Caco-2 (cell line): ENCODE data around the gene CNTNAP5. TPM values are rescaled to one million over a fixed set of nuclear protein-coding genes. Genes with fewer than 3 reads are reported as not detected.

Source experiments
- BruUV-seq: library from RNA; stranded (reverse); fragments of 400-500 nt; replicated peaks from 2 replicates; lab custom pipeline; 2021; lab: Mats Ljungman, UMichigan
- CTCF ChIA-PET: fragments of 300-600 bp; sonication (Branson Sonifier 250); formaldehyde crosslinking; loops from one replicate; lab custom pipeline; 2022; ENCODE audit warnings: antibody characterized with exemption; lab: Charles Lee
- POLR2A ChIA-PET: fragments of 300-600 bp; sonication (Branson Sonifier 250); formaldehyde crosslinking; loops from one replicate; lab custom pipeline; 2022; ENCODE audit warnings: antibody characterized with exemption; lab: Charles Lee
- DNase-seq, 2 experiments: peaks; one replicate each; pipeline versions ENCODE4 v3.0.0 to v3.0.0-alpha.2; 2020 to 2022
- H3K27me3 ChIP-seq: replicated peaks from 2 replicates; pipeline ENCODE4 v1.6.0; 2011; ENCODE audit warnings: low read length; ENCODE audit not compliant: control insufficient read depth, insufficient read depth
- H3K36me3 ChIP-seq: 2 replicates; pipeline ENCODE4 v1.5.1; 2011; ENCODE audit warnings: low read length; ENCODE audit not compliant: control insufficient read depth, insufficient read depth
- H3K4me1 ChIP-seq: fragments of 250-450 bp; sonication (Bioruptor Pico); 2 replicates; pipeline ENCODE4 v1.5.1; 2020; ENCODE audit warnings: mild to moderate bottlenecking
- H3K4me3 ChIP-seq: 2 replicates; pipeline ENCODE4 v1.5.1; 2011; ENCODE audit warnings: low read depth, mild to moderate bottlenecking, control low read depth, low read length
- H3K9me3 ChIP-seq: fragments of 250-450 bp; sonication (Bioruptor Pico); 2 replicates; pipeline ENCODE4 v1.5.1; 2020; ENCODE audit warnings: mild to moderate bottlenecking, moderate library complexity
- H3K27ac Mint-ChIP-seq: one replicate; pipeline ENCODE4 v1.8.0; 2022; ENCODE audit warnings: mixed read lengths; ENCODE audit not compliant: unreplicated experiment
- H3K27me3 Mint-ChIP-seq: one replicate; pipeline ENCODE4 v1.8.0; 2022; ENCODE audit warnings: mixed read lengths; ENCODE audit not compliant: insufficient read depth, unreplicated experiment
- H3K36me3 Mint-ChIP-seq: one replicate; pipeline ENCODE4 v1.8.0; 2022; ENCODE audit warnings: mild to moderate bottlenecking, mixed read lengths; ENCODE audit not compliant: insufficient read depth, unreplicated experiment
- H3K4me1 Mint-ChIP-seq: one replicate; pipeline ENCODE4 v1.8.0; 2022; ENCODE audit warnings: low read depth, mixed read lengths; ENCODE audit not compliant: unreplicated experiment
- H3K4me3 Mint-ChIP-seq: one replicate; pipeline ENCODE4 v1.8.0; 2022; ENCODE audit warnings: mild to moderate bottlenecking, moderate library complexity, mixed read lengths; ENCODE audit not compliant: unreplicated experiment
- H3K9me3 Mint-ChIP-seq: one replicate; pipeline ENCODE4 v1.8.0; 2022; ENCODE audit warnings: mixed read lengths; ENCODE audit not compliant: unreplicated experiment
- intact Hi-C: fragments of 100-400 bp; cut with micrococcal nuclease; formaldehyde crosslinking; loops from one replicate; pipeline ENCODE4 v1.10.0; 2022; ENCODE audit not compliant: unreplicated experiment
- total RNA-seq: library from RNA; stranded (reverse); gene quantifications from 2 replicates; pipeline ENCODE4 v1.2.3, GENCODE V29; 2022
- TF ChIP-seq, protein P1 (sequence below), 2 experiments: fragments of 200-600 bp in 1 of 2; IDR thresholded peaks; 1 replicate in 1 of 2; 2 replicates in 1 of 2; pipeline versions ENCODE4 v1.5.1 to v1.8.0; 2011 to 2022; ENCODE audit warnings: antibody characterized with exemption in 1 of 2, control low read depth in 1 of 2, inconsistent platforms in 1 of 2, low read depth in 1 of 2, low read length in 1 of 2, mild to moderate bottlenecking in 1 of 2, moderate library complexity in 1 of 2; ENCODE audit not compliant: insufficient read depth in 1 of 2, severe bottlenecking in 1 of 2, unreplicated experiment in 1 of 2

Gene CNTNAP5
- total RNA-seq, 1 experiment from 2014 or later: 0.14 TPM

DNA sequence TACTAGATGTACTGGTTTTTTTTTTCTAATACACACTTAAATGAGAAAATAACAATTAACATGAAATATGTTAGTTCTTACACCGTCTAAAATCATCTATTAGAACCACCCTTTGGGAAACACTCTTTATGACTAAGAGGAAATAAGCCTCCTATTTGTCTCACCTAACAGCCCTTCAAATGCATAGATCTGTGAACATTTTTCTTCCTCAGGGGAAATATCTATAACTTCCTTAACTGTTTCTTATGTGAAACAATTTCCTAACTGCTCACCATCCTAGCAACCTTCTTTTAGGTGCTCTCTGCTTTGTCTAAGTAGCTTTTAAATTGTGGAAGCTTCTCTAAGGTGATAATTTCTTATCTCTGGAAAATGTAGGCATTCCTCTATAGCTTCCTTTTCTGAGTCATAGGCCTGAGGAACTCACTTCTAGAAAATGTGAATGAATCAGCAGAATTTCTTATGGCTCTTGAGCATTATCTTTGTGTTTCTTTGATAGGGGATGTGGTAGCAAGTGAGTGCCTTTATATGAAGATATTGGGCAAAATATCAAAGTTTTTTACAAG, 56.1 kb downstream of the CNTNAP5 start:
- Mint-ChIP-seq H3K4me1 (no peaks in the 10 kb centered on the region), H3K27me3 (no peaks in the 10 kb centered on the region), H3K36me3 (no peaks in the 10 kb centered on the region), H3K4me3 (no peak overlapping the region), H3K9me3 (peaks cover 13% of the 10 kb centered on the region), H3K27ac (no peak overlapping the region)
- H3K4me1 ChIP-seq: peaks cover 8% of the 10 kb centered on the region
- BruUV-seq: no TSS peak
- TF ChIP-seq, protein P1, sequence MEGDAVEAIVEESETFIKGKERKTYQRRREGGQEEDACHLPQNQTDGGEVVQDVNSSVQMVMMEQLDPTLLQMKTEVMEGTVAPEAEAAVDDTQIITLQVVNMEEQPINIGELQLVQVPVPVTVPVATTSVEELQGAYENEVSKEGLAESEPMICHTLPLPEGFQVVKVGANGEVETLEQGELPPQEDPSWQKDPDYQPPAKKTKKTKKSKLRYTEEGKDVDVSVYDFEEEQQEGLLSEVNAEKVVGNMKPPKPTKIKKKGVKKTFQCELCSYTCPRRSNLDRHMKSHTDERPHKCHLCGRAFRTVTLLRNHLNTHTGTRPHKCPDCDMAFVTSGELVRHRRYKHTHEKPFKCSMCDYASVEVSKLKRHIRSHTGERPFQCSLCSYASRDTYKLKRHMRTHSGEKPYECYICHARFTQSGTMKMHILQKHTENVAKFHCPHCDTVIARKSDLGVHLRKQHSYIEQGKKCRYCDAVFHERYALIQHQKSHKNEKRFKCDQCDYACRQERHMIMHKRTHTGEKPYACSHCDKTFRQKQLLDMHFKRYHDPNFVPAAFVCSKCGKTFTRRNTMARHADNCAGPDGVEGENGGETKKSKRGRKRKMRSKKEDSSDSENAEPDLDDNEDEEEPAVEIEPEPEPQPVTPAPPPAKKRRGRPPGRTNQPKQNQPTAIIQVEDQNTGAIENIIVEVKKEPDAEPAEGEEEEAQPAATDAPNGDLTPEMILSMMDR (IDR thresholded peaks at IDR 0.05; ENCODE audit: insufficient read depth in 1 of 2, low read depth in 1 of 2, low read length in 1 of 2, severe bottlenecking in 1 of 2, unreplicated experiment in 1 of 2): no peak
- H3K9me3 ChIP-seq: no peaks in the 10 kb centered on the region
- POLR2A ChIA-PET: no interaction called here
- no peaks in the 10 kb centered on the region for H3K36me3 ChIP-seq
- intact Hi-C loops: loop anchor here (2.0 kb wide), 1 partner anchor 32 kb away; no protein-coding TSS in a partner anchor
- no peak for DNase-seq
- H3K4me3 ChIP-seq: no peak overlapping the region
- CTCF ChIA-PET: no interaction called here
- H3K27me3 ChIP-seq: no peaks in the 10 kb centered on the region

DNA sequence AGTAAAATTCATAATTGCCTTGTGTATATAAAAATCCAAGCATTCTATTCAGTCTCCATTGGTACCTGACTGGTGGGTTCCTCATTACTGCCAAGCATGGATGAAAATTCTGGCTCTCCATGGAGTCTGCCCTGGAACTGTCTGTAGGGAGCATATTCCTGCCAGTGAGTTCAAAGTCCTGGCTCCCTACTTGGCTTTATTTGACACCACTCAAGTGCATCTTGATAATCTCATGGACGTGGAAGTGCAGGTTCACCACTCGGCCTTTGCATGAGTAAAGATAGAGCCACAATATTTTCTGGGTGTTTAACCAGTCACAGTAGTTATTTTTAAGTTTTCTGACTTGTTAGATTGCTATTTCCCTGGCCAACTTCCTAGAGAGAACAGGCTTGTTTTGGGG, 63.5 kb downstream of the CNTNAP5 start:
- no peak for DNase-seq
- intact Hi-C loops: no loop called here
- Mint-ChIP-seq H3K36me3 (no peaks in the 10 kb centered on the region), H3K27ac (no peak overlapping the region), H3K9me3 (peaks cover 23% of the 10 kb centered on the region), H3K4me3 (no peak overlapping the region), H3K4me1 (no peaks in the 10 kb centered on the region), H3K27me3 (no peaks in the 10 kb centered on the region)
- Histone ChIP-seq H3K4me1 (no peaks in the 10 kb centered on the region), H3K27me3 (no peaks in the 10 kb centered on the region), H3K4me3 (no peak overlapping the region), H3K9me3 (no peaks in the 10 kb centered on the region; the same call in none of the 2 replicates), H3K36me3 (no peaks in the 10 kb centered on the region)
- ChIA-PET CTCF (no interaction called here), POLR2A (no interaction called here)
- TF ChIP-seq, protein P1 (IDR thresholded peaks at IDR 0.05; ENCODE audit: insufficient read depth in 1 of 2, low read depth in 1 of 2, low read length in 1 of 2, severe bottlenecking in 1 of 2, unreplicated experiment in 1 of 2): no peak
- BruUV-seq: no TSS peak

DNA sequence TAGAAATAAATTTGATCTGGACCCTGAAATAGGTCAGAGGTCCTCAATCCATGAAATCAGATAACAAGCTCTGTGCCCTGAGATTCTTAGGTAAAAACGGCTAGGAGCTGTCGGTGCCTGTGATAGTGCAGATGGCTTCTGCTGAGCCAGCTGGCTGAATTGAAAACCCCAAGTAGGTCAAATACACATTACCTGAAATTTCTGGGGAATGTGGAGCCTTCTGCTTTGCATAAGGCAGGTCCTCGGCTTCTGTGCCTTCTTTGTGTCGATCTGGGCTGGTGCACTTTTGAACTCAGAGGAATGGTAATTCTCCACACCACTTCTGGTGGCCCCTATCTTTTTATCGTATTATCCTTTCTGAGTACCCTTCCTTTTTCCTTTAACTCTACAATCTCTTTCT, 66.6 kb downstream of the CNTNAP5 start:
- H3K27me3 ChIP-seq: no peaks in the 10 kb centered on the region
- no peak overlapping the region for H3K27ac Mint-ChIP-seq
- DNase-seq: no peak
- H3K4me1 Mint-ChIP-seq: no peaks in the 10 kb centered on the region
- no TSS peak for BruUV-seq
- TF ChIP-seq, protein P1 (IDR thresholded peaks at IDR 0.05; ENCODE audit: insufficient read depth in 1 of 2, low read depth in 1 of 2, low read length in 1 of 2, severe bottlenecking in 1 of 2, unreplicated experiment in 1 of 2): no peak
- CTCF ChIA-PET: no interaction called here
- H3K27me3 Mint-ChIP-seq: no peaks in the 10 kb centered on the region
- no peak overlapping the region for H3K4me3 Mint-ChIP-seq
- peaks cover 5% of the 10 kb centered on the region for H3K9me3 Mint-ChIP-seq
- POLR2A ChIA-PET: no interaction called here
- no peak overlapping the region for H3K4me3 ChIP-seq
- H3K4me1 ChIP-seq: no peaks in the 10 kb centered on the region
- no peaks in the 10 kb centered on the region for H3K36me3 Mint-ChIP-seq
- intact Hi-C loops: no loop called here
- H3K9me3 ChIP-seq: no peaks in the 10 kb centered on the region; the same call in 1 of the 2 replicates
- H3K36me3 ChIP-seq: no peaks in the 10 kb centered on the region
